ENCODE measurements around the gene NRXN3.
"Not testable (repeated sequence)": the region's sequence is repeated elsewhere in the genome, so short reads cannot be mapped to it uniquely, and the experiment has no call there.

NRXN3 gene

GRCh38 chr14:78479127-78479780 lies 309.1 kb downstream of the NRXN3 start:
- no peak for DNase-seq (ENCODE audit: low spot score)

GRCh38 chr14:78484028-78484427 lies 313.9 kb downstream of the NRXN3 start:
- no peak for FAIRE-seq

More at GRCh38 chr14:78479127-78479780, 309.1 kb downstream of the NRXN3 start:
- no peak for FAIRE-seq

GRCh38 chr14:78486081-78486480 lies 315.9 kb downstream of the NRXN3 start:
- no peak for DNase-seq (ENCODE audit: low spot score)
- FAIRE-seq: no peak

More at GRCh38 chr14:78484028-78484427, 313.9 kb downstream of the NRXN3 start:
- DNase-seq (ENCODE audit: low spot score): no peak

GRCh38 chr14:78486621-78487020 lies 316.4 kb downstream of the NRXN3 start:
- no peak for FAIRE-seq
- DNase-seq (ENCODE audit: low spot score): no peak

GRCh38 chr14:78487573-78487972 lies 317.4 kb downstream of the NRXN3 start:
- not testable (repeated sequence) for FAIRE-seq; DNase-seq (ENCODE audit: low spot score)

- no peak for DNase-seq (ENCODE audit: low spot score)
These were observed 318.8 kb downstream of the NRXN3 start for GRCh38 chr14:78488938-78489337.

GRCh38 chr14:78491048-78491447 lies 320.9 kb downstream of the NRXN3 start:
- FAIRE-seq (no peak), DNase-seq (ENCODE audit: low spot score) (no peak)

More at GRCh38 chr14:78488938-78489337, 318.8 kb downstream of the NRXN3 start:
- FAIRE-seq: no peak

- FAIRE-seq (no peak), DNase-seq (ENCODE audit: low spot score) (no peak)
These were observed 328.0 kb downstream of the NRXN3 start for GRCh38 chr14:78498062-78498595.

GRCh38 chr14:78501909-78502308 lies 331.7 kb downstream of the NRXN3 start:
- DNase-seq (ENCODE audit: low spot score) (no peak), FAIRE-seq (no peak)

- no peak for FAIRE-seq
- no peak for DNase-seq (ENCODE audit: low spot score)
These were observed 337.9 kb downstream of the NRXN3 start for GRCh38 chr14:78508023-78508422.

GRCh38 chr14:78509516-78509915 lies 339.3 kb downstream of the NRXN3 start:
- no peak for FAIRE-seq
- no peak for DNase-seq (ENCODE audit: low spot score)

GRCh38 chr14:78512021-78512420 lies 341.8 kb downstream of the NRXN3 start:
- no peak for FAIRE-seq

GRCh38 chr14:78519863-78520262 lies 349.7 kb downstream of the NRXN3 start:
- FAIRE-seq: no peak
- no peak for DNase-seq (ENCODE audit: low spot score)

More at GRCh38 chr14:78512021-78512420, 341.8 kb downstream of the NRXN3 start:
- DNase-seq (ENCODE audit: low spot score): no peak

GRCh38 chr14:78524196-78524595 lies 354.0 kb downstream of the NRXN3 start:
- DNase-seq (ENCODE audit: low spot score): no peak
- no peak for FAIRE-seq

GRCh38 chr14:78524766-78525165 lies 354.6 kb downstream of the NRXN3 start:
- FAIRE-seq (no peak), DNase-seq (ENCODE audit: low spot score) (no peak)

GRCh38 chr14:78530078-78530477 lies 359.9 kb downstream of the NRXN3 start:
- FAIRE-seq (no peak), DNase-seq (ENCODE audit: low spot score) (peak; percentile 7)

GRCh38 chr14:78534141-78534540 lies 364.0 kb downstream of the NRXN3 start:
- FAIRE-seq (no peak), DNase-seq (ENCODE audit: low spot score) (no peak)

GRCh38 chr14:78535041-78535440 lies 364.9 kb downstream of the NRXN3 start:
- DNase-seq (ENCODE audit: low spot score) (no peak), FAIRE-seq (no peak)

GRCh38 chr14:78541788-78542187 lies 371.6 kb downstream of the NRXN3 start:
- not testable (repeated sequence) for FAIRE-seq

GRCh38 chr14:78543433-78543832 lies 373.3 kb downstream of the NRXN3 start:
- FAIRE-seq (no peak), DNase-seq (ENCODE audit: low spot score) (no peak)

More at GRCh38 chr14:78541788-78542187, 371.6 kb downstream of the NRXN3 start:
- not testable (repeated sequence) for DNase-seq (ENCODE audit: low spot score)

GRCh38 chr14:78561074-78561473 lies 390.9 kb downstream of the NRXN3 start:
- FAIRE-seq (no peak), DNase-seq (ENCODE audit: low spot score) (no peak)

GRCh38 chr14:78566026-78566858 lies 396.1 kb downstream of the NRXN3 start:
- FAIRE-seq (no peak), DNase-seq (ENCODE audit: low spot score) (peak; percentile 13)

Data from RCC 7860 (cell line).